Measurements from ENCODE around the gene FNDC7. TPM values are rescaled to one million over a fixed set of nuclear protein-coding genes. Genes with fewer than 3 reads are reported as not detected.
A peak's percentile ranks its signal among the peaks of the same experiment; 100 is the strongest.

FNDC7 gene
- total and polyA plus RNA-seq, 5 donors from 2014 or later: 0.20 TPM; not detected in 4

DNA sequence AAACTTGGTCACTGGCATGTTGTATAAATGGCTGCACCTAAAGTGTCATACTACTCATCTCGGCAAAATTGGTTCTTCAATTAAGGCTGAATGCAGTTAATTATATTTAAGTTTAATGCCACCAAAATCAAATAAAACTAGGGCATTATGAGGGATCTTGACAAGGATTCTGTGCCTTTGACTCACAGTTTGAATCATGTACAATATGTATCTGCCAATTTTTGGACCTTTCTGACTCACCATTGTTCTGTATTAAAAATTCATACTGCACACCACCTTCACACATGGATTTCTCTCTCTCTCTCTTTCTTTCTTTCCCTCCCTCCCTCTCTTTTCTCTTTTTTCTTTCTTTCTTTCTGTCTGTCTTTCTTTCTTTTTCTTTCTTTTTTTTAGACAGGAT is 19.7 kb downstream of the FNDC7 start:
- Histone ChIP-seq H3K4me1 (ENCODE audit: control insufficient read depth, insufficient read depth, low read length, poor library complexity, severe bottlenecking) (no peaks in the 10 kb centered on the region), H3K36me3 (ENCODE audit: control insufficient read depth, insufficient read depth, low read length) (no peaks in the 10 kb centered on the region), H3K27me3 (ENCODE audit: control insufficient read depth, insufficient read depth, low read length) (peaks cover 6% of the 10 kb centered on the region), H3K4me3 (ENCODE audit: low read depth, low read length) (no peak overlapping the region), H3K27ac (ENCODE audit: insufficient read depth, low read length, poor library complexity, severe bottlenecking) (no peak overlapping the region), H3K9me3 (ENCODE audit: control insufficient read depth in 2 of 2, low read length in 2 of 2) (no peaks in the 10 kb centered on the region)
- no peak for DNase-seq
- H3K27ac Mint-ChIP-seq: no peak overlapping the region
- no peak for ATAC-seq (ENCODE audit: low read depth in 2 of 2)
- H3K36me3 Mint-ChIP-seq: peaks cover 4% of the 10 kb centered on the region
- H3K9me3 Mint-ChIP-seq: no peaks in the 10 kb centered on the region
- no peaks in the 10 kb centered on the region for H3K4me1 Mint-ChIP-seq
- no peak overlapping the region for H3K4me3 Mint-ChIP-seq
- H3K27me3 Mint-ChIP-seq: peaks cover 16% of the 10 kb centered on the region

DNA sequence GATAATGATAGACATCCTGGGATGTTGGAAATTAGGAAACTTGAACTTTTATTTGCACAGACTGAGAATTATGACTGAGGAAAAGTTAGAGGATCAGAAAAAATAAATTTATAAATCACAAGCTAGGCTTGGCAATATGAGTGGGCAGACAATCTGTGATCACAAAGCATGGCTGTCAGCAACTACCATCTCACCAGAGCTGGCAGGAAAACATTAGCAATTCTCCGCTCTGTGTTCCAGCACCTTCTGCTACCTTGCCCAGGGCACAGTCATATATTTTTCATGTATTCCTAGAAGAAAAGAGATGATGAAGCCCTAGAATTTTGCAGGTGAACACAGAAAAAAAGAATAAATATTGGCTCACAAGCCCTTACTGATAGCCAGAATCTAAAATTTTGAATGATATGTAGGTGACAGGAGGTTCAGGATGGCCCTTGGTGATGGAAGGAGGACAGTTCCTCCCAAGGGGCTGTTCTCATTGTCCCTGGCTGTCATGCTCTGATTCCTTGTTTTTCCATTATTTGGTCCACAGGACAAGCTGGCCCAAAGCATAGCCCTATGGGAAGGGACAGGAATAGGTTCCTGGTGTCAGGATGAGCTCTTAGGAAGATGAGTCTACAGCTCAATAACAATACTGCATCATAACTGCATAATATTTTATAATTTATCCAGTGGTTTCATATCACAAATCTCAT is 21.6 kb downstream of the FNDC7 start:
- Histone ChIP-seq H3K27me3 (ENCODE audit: control insufficient read depth, insufficient read depth, low read length) (peaks cover 4% of the 10 kb centered on the region), H3K27ac (ENCODE audit: insufficient read depth, low read length, poor library complexity, severe bottlenecking) (no peak overlapping the region), H3K36me3 (ENCODE audit: control insufficient read depth, insufficient read depth, low read length) (no peaks in the 10 kb centered on the region), H3K9me3 (ENCODE audit: control insufficient read depth in 2 of 2, low read length in 2 of 2) (no peaks in the 10 kb centered on the region), H3K4me1 (ENCODE audit: control insufficient read depth, insufficient read depth, low read length, poor library complexity, severe bottlenecking) (no peaks in the 10 kb centered on the region), H3K4me3 (ENCODE audit: low read depth, low read length) (no peak overlapping the region)
- Mint-ChIP-seq H3K4me3 (no peak overlapping the region), H3K9me3 (no peaks in the 10 kb centered on the region), H3K27ac (no peak overlapping the region), H3K4me1 (no peaks in the 10 kb centered on the region), H3K36me3 (peaks cover 4% of the 10 kb centered on the region), H3K27me3 (peaks cover 13% of the 10 kb centered on the region)
- DNase-seq: no peak
- no peak for ATAC-seq (ENCODE audit: low read depth in 2 of 2)

DNA sequence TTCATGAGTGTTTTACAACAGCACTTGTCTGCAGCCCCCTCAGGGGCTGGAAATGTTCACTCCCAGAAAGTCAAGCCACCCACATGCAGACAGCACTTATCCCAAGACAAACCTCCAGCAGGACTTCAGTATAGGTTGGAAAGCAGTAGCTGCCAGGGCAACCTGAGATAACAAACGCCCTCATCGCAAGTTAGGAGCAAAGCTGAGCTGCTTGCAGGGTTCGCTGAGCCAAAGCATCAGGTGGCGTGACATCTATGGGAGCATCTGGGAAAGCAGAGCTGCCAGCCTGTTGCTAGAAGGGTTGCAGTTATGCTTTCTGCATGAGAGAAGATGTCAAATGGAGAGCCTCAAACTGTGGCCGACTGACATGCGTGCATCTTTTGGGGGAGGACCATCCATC is 29.5 kb downstream of the FNDC7 start:
- no peak overlapping the region for H3K4me3 Mint-ChIP-seq
- Histone ChIP-seq H3K27ac (ENCODE audit: insufficient read depth, low read length, poor library complexity, severe bottlenecking) (no peak overlapping the region), H3K36me3 (ENCODE audit: control insufficient read depth, insufficient read depth, low read length) (no peaks in the 10 kb centered on the region), H3K4me1 (ENCODE audit: control insufficient read depth, insufficient read depth, low read length, poor library complexity, severe bottlenecking) (peaks cover under 1% of the 10 kb centered on the region), H3K9me3 (ENCODE audit: control insufficient read depth in 2 of 2, low read length in 2 of 2) (no peaks in the 10 kb centered on the region), H3K27me3 (ENCODE audit: control insufficient read depth, insufficient read depth, low read length) (no peaks in the 10 kb centered on the region), H3K4me3 (ENCODE audit: low read depth, low read length) (no peak overlapping the region)
- peaks cover 10% of the 10 kb centered on the region for H3K27me3 Mint-ChIP-seq
- no peak overlapping the region for H3K27ac Mint-ChIP-seq
- DNase-seq (no peak), ATAC-seq (ENCODE audit: low read depth in 2 of 2) (no peak)
- H3K9me3 Mint-ChIP-seq: peaks cover 0 to under 1% (median 0%) of the 10 kb centered on the region in 7 donors
- H3K36me3 Mint-ChIP-seq: peaks cover 3% of the 10 kb centered on the region
- peaks cover 0 to 8% (median 6%) of the 10 kb centered on the region in 4 donors for H3K4me1 Mint-ChIP-seq

DNA sequence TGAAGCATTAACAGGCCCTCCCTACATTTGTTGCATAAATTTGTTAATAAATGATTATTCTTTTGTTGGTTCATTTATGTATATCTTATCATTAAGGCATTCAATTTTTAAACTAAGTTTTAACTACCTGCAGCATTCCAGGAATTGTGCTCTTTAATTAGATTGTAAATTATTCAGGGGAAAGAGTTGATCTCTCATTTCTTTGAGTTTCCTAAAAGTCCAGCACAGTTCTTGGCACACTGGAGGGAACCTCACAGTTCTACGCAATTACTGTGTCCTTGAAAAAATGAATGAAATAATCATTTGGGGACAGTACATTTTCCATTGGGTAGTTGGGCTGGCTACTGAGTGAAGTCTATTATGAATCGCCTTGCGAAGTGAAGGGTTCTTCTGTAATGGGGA is 33.3 kb downstream of the FNDC7 start:
- Histone ChIP-seq H3K27me3 (ENCODE audit: control insufficient read depth, insufficient read depth, low read length) (no peaks in the 10 kb centered on the region), H3K4me1 (ENCODE audit: control insufficient read depth, insufficient read depth, low read length, poor library complexity, severe bottlenecking) (peaks cover 31% of the 10 kb centered on the region), H3K9me3 (ENCODE audit: control insufficient read depth in 2 of 2, low read length in 2 of 2) (no peaks in the 10 kb centered on the region), H3K36me3 (ENCODE audit: control insufficient read depth, insufficient read depth, low read length) (no peaks in the 10 kb centered on the region), H3K4me3 (ENCODE audit: low read depth, low read length) (peak overlapping the region; percentile 54), H3K27ac (ENCODE audit: insufficient read depth, low read length, poor library complexity, severe bottlenecking) (peak overlapping the region; percentile 92)
- DNase-seq (no peak), ATAC-seq (ENCODE audit: low read depth in 2 of 2) (no peak)
- Mint-ChIP-seq H3K4me1 (peaks cover 8 to 41% (median 36%) of the 10 kb centered on the region in 4 donors), H3K4me3 (peak overlapping the region; percentile 92 to 100 (median 98)), H3K27me3 (peaks cover 6% of the 10 kb centered on the region), H3K27ac (peak overlapping the region; percentile 93 to 100 (median 99)), H3K36me3 (peaks cover 9% of the 10 kb centered on the region), H3K9me3 (peaks cover 0 to 1% (median 0%) of the 10 kb centered on the region in 7 donors)

DNA sequence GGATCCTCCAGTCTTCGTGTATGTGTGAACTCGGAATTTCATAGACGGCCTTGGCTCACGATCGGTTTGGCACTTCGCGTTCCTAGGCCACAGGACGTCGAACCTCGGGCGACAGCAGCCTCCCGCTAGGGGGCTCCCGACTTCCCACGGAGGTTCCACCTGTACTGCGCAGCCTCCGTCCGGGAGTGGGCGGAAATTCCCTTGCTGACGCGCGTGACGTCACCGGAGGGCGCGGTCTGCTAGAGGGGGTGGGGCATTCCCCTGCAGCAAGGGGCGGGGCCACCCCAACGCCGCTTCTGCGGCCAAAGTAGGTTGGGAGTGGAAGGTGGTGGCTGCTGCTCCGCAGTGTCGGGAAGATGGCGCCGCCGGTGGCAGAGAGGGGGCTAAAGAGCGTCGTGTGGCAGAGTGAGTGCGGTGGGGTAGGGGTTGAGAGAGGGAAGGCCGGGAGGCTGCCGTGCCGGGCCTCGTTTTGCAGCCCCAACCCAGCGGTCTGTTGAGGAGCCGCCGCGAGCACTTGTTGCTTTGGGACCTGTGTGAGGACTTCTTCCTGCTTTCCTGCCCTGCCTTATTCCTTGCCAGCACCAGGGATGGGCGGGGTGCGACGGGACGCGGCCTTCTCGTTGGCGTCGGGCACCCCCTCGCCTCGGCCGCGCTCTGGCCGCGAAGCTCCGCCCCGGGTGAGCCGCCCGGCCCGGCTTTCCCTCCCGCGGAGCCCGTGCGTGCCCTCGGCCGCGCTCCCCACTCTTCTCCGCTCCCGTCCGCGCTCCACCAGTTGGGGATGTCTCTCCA is 33.9 kb downstream of the FNDC7 start, which contains the start of gene STXBP3:
STXBP3 (plus strand) TSS at position 293 of the 789 bp plus-strand sequence; CDS start at position 357, 64 bp downstream.
- Histone ChIP-seq H3K36me3 (ENCODE audit: control insufficient read depth, insufficient read depth, low read length) (no peaks in the 10 kb centered on the region), H3K4me3 (ENCODE audit: low read depth, low read length) (peak within 1 kb of the TSS; percentile 93), H3K4me1 (ENCODE audit: control insufficient read depth, insufficient read depth, low read length, poor library complexity, severe bottlenecking) (peaks cover 31% of the 10 kb centered on the region), H3K27ac (ENCODE audit: insufficient read depth, low read length, poor library complexity, severe bottlenecking) (peak within 1 kb of the TSS; percentile 92), H3K9me3 (ENCODE audit: control insufficient read depth in 2 of 2, low read length in 2 of 2) (no peaks in the 10 kb centered on the region), H3K27me3 (ENCODE audit: control insufficient read depth, insufficient read depth, low read length) (no peaks in the 10 kb centered on the region)
- Mint-ChIP-seq H3K27me3 (peaks cover 6% of the 10 kb centered on the region), H3K9me3 (peaks cover 0 to 1% (median 0%) of the 10 kb centered on the region in 7 donors), H3K36me3 (peaks cover 10% of the 10 kb centered on the region), H3K27ac (peak within 1 kb of the TSS; percentile 99 to 100 (median 99)), H3K4me1 (peaks cover 8 to 43% (median 37%) of the 10 kb centered on the region in 4 donors), H3K4me3 (peak within 1 kb of the TSS; percentile 92 to 100 (median 98))
- peak; percentile 95 to 96 for ATAC-seq (ENCODE audit: low read depth in 2 of 2)
- peak; percentile 98 to 99 (median 99) for DNase-seq

DNA sequence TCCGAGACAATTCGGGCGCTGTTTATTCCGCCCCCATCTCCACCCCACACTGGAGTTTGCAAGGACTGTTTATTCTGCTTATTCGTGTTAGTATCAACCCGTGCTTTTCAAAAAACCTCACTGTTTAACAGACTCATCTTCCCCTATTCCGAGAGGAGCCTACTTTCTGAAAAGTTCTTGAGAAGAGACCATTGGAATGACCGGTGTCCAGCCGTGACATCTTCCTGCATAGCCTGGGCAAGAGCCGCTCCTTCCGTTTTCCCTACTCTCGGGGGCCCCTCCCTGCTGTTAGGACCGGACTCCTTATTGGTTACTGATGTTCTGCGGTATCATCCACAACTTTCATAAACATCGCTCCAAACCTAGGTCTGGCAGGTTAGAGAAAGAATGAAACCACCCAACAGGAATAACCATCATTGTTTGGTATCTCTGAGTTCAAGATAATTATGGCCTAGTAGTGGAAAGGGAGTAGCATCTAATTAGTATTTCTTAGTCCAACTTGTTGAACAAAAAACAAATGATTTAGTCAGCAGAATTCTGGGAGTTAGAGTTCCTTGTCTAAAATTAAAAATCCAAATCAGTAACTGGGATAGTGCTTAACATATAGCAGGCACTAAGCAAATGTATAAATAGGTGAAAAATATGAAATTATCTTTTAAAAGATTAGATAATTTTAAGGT is 34.6 kb downstream of the FNDC7 start:
- peaks cover 8 to 43% (median 37%) of the 10 kb centered on the region in 4 donors for H3K4me1 Mint-ChIP-seq
- peak overlapping the region; percentile 99 for H3K27ac Mint-ChIP-seq
- Histone ChIP-seq H3K4me1 (ENCODE audit: control insufficient read depth, insufficient read depth, low read length, poor library complexity, severe bottlenecking) (peaks cover 31% of the 10 kb centered on the region), H3K27ac (ENCODE audit: insufficient read depth, low read length, poor library complexity, severe bottlenecking) (peak overlapping the region; percentile 92), H3K36me3 (ENCODE audit: control insufficient read depth, insufficient read depth, low read length) (peaks cover 1% of the 10 kb centered on the region), H3K4me3 (ENCODE audit: low read depth, low read length) (peak overlapping the region; percentile 93), H3K27me3 (ENCODE audit: control insufficient read depth, insufficient read depth, low read length) (no peaks in the 10 kb centered on the region), H3K9me3 (ENCODE audit: control insufficient read depth in 2 of 2, low read length in 2 of 2) (no peaks in the 10 kb centered on the region)
- peaks cover 0 to 1% (median 0%) of the 10 kb centered on the region in 7 donors for H3K9me3 Mint-ChIP-seq
- H3K36me3 Mint-ChIP-seq: peaks cover 10% of the 10 kb centered on the region
- DNase-seq (peak in 2 of 3 donors; percentile 35 to 44), ATAC-seq (ENCODE audit: low read depth in 2 of 2) (no peak)
- peaks cover 6% of the 10 kb centered on the region for H3K27me3 Mint-ChIP-seq
- H3K4me3 Mint-ChIP-seq: peak overlapping the region; percentile 92 to 100 (median 98)

DNA sequence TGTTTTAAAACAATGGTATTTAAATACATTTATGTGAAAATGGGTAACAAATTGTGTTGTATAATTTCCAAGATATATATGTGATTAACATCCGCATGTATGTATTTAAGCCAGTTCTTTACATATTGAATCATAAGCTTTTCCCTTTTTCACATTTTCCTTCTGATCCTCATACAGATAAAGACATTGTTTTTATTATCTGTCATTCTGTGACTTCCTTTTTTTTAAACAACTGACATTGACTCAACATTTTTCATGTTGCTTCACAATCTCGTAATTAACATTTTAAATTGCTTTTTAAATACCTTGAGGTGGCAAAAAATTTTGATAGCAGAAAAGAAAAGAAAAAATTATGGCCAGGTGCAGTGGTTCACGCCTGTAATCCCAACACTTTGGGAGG is 35.2 kb downstream of the FNDC7 start:
- ATAC-seq (ENCODE audit: low read depth in 2 of 2): no peak
- H3K36me3 Mint-ChIP-seq: peaks cover 15% of the 10 kb centered on the region
- H3K27me3 Mint-ChIP-seq: peaks cover 6% of the 10 kb centered on the region
- Histone ChIP-seq H3K27ac (ENCODE audit: insufficient read depth, low read length, poor library complexity, severe bottlenecking) (peak overlapping the region; percentile 92), H3K9me3 (ENCODE audit: control insufficient read depth in 2 of 2, low read length in 2 of 2) (no peaks in the 10 kb centered on the region), H3K4me3 (ENCODE audit: low read depth, low read length) (peak overlapping the region; percentile 93), H3K4me1 (ENCODE audit: control insufficient read depth, insufficient read depth, low read length, poor library complexity, severe bottlenecking) (peaks cover 31% of the 10 kb centered on the region), H3K27me3 (ENCODE audit: control insufficient read depth, insufficient read depth, low read length) (no peaks in the 10 kb centered on the region), H3K36me3 (ENCODE audit: control insufficient read depth, insufficient read depth, low read length) (peaks cover 6% of the 10 kb centered on the region)
- peaks cover 0 to 1% (median 0%) of the 10 kb centered on the region in 7 donors for H3K9me3 Mint-ChIP-seq
- no peak for DNase-seq
- H3K4me3 Mint-ChIP-seq: peak overlapping the region; percentile 24 to 98 (median 94)
- H3K27ac Mint-ChIP-seq: peak overlapping the region; percentile 4 to 99 (median 70)
- peaks cover 13 to 49% (median 40%) of the 10 kb centered on the region in 4 donors for H3K4me1 Mint-ChIP-seq
